ENCODE measurements around the gene GALNTL6.
A peak's percentile ranks its signal among the peaks of the same experiment; 100 is the strongest.
"Not testable (repeated sequence)": the region's sequence is repeated elsewhere in the genome, so short reads cannot be mapped to it uniquely, and the experiment has no call there.

The GALNTL6 gene

DNA sequence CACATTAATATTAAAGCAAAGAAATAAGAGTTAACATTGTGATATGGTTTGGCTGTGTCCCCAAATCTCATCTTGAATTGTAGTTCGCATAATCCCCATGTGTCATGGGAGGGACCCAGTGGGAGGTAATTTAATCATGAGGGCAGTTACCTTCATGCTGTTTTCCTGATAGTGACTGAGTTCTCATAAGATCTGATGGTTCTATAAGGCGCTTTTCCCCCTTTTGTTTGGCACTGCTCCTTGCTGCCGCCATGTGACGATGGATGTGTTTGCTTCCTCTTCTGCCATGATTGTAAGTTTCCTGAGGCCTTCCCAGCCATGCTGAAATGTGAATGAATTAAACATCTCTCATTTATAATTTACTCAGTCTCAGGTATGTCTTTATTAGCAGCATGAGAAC lies 1201.6 kb downstream of the GALNTL6 start:
- DNase-seq (ENCODE audit: low read depth in 2 of 2): no peak

DNA sequence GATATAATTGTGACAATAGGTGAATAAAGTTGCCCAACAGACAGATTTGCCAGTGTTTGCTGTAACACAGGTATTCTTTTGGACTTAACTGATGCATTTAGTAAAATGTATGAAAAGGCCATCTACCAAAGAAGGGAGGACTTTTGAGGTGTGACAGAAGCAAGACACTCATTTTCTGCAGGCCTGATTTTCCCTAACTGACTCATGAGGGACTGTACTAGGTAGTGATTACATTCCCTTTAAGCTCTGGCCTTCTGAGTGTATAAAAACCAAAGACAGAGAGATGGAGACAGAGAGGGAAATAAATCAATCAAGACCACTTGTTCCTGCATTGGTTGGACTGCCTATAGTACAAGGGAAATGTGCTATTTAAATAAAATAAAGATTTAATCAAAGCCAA lies 1204.6 kb downstream of the GALNTL6 start:
- no peak for DNase-seq (ENCODE audit: low read depth in 2 of 2)

DNA sequence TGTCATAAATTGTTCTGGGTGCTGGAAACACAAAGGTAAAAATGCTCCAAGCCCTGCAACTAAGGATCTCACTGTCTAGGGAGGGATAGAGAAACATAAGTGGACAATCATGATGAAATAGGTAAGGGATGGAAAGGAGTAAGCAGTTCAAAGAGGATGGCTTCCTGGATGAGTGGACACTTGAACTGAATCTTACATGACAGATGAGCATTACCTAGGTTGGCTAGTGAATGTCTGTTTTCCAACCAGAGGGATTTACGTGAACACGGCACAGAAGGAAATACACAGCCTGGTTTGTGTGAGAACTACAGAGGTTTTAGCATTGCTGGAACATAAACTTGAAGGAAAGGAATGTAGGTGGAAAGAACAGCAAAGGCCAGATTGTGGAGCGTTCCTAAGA lies 1205.2 kb downstream of the GALNTL6 start:
- no peak for DNase-seq (ENCODE audit: low read depth in 2 of 2)

DNA sequence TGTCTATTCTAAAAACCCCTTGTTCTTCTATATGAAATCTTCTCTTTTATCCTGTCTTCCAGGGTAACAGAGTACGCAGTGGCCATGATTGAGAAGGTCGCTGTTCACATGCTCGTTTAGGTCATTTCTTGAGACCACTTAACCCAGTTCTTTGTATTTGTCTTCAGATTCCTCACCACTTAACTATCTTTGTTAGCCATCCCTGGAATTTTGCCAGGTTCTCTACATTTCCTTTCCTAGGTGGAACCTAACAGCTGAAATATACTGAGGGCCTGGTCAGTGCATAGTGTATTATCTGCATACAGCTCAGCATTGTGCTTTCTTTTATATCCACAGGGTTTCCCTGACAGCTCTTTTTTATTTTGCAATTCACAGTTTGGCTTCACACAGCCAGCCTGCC lies 1206.5 kb downstream of the GALNTL6 start:
- no peak for DNase-seq (ENCODE audit: low read depth in 2 of 2)

DNA sequence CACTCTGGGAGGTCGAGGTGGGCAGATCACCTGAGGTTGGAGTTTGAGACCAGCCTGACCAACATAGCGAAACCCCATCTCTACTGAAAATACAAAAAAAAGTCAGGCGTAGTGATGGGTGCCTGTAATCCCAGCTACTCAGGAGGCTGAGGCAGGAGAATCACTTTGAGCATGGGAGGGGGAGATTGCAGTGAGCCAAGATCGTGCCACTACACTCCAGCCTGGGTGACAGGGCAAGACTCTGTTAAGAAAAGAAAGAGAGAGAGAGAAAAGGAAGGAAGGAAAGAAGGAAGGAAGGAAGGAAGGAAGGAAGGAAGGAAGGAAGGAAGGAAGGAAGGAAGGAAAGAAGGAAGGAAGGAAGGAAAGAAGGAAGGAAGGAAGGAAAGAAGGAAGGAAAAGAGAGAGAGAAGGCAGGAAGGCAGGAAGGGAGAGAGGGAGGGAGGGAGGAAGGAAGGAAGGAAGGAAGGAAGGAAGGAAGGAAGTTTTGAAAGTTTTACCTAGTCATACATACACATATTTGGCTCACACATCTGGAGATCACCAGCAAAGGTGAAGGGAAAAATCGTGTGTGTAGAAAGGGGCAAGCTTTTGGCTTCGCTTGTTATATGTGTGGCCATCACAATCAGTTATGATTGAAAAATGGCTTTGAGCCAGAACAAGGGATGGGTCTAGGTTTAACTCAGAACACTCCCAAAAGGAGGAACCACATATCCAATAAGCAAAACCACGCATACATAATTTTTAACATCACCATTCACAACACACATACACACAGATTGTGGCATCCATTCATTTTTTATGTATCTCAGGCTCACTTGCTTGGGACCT lies 1208.8 kb downstream of the GALNTL6 start:
- not testable (repeated sequence) for DNase-seq (ENCODE audit: low read depth in 2 of 2)

DNA sequence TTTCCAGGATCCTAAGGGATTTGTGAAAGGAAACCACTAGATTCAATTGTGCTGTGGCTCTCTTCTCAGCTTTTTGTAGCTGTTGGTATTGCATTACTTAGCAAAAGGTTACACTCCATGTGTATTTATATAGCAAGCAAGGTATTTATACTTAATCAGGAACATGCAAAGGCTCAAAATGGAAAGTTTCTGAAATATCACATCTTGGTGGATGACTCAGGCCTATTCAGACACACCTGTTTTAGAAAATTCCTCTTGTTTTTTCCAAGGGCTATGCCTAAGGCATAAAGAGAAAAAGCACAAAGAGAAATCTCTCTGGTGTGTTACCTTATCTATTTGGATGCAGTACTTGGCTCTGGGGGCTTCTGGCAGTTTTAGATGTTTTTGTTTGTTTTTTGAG lies 1211.0 kb downstream of the GALNTL6 start:
- no peak for DNase-seq (ENCODE audit: low read depth in 2 of 2)

DNA sequence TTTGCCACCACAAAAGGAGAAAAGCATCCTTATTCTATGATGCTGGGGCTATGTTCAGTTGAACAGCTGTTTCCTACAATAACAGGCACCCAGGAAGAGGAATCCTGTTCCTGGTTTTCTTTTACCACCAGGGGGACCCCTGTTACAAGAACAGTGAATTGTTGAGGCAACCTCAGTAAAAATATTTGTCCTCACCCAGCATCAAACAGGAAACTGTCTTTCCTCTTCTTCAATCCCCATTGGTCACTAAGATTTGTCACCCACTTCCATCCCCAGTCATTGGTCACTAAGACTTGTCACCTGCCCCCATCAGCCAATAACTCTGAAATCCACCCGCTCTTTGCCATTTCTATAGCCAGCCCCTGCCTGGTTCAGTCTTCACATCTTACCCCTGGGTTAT lies 1211.9 kb downstream of the GALNTL6 start:
- DNase-seq (ENCODE audit: low read depth in 2 of 2): peak; percentile 34 to 42

DNA sequence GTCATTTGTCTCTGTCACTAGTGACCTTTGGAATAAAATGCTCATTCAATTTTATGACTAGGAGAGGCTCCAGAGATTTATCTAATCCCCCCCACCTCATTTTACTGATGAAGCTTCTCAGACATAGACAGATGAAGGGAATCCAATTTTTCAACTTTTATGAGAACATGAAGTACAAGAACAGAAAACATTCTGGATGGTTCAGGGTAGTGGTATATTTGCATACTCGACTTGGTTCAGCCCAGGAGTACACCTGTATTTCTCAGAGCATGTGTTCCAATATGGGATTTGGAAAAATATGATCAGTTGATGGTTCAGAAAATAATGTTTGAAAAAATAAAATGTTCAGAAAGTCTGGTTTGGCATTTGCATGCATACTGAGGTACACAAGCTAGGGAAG lies 1224.0 kb downstream of the GALNTL6 start:
- no peak for DNase-seq (ENCODE audit: low read depth in 2 of 2)

DNA sequence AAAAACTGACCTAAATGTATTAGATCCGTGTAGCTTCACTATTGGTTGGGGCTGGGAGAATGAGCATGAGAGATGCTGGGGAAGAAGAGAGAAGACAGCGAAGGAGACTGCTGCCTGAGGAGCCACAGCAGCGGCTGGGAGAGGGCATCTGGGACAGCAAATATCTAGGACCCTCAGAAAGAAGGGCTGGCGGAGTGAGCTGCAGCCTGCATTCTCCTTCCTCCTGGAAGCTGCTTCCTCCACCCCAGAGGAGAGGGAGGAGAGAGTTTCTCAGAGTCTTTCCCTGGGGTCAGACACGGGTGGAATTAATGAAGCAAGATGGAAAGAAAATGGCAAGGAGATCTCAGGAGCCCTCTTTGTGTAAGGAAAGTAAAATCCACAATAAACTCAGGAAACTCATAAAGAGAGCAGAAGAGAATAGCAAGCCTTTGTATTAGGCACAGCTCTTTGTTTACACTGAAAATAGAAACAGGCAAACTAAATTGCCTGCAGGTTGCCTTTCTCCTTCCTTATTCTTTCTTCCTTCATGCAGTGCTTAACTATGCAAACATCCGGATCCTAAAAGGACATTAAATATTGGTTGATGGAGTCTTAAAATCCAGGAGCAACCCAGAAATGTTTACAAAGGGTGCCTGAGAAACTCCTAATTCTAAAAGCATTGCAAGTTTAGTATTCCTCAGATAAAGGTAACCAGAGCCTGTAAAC lies 1225.1 kb downstream of the GALNTL6 start:
- DNase-seq (ENCODE audit: low read depth in 2 of 2): no peak

DNA sequence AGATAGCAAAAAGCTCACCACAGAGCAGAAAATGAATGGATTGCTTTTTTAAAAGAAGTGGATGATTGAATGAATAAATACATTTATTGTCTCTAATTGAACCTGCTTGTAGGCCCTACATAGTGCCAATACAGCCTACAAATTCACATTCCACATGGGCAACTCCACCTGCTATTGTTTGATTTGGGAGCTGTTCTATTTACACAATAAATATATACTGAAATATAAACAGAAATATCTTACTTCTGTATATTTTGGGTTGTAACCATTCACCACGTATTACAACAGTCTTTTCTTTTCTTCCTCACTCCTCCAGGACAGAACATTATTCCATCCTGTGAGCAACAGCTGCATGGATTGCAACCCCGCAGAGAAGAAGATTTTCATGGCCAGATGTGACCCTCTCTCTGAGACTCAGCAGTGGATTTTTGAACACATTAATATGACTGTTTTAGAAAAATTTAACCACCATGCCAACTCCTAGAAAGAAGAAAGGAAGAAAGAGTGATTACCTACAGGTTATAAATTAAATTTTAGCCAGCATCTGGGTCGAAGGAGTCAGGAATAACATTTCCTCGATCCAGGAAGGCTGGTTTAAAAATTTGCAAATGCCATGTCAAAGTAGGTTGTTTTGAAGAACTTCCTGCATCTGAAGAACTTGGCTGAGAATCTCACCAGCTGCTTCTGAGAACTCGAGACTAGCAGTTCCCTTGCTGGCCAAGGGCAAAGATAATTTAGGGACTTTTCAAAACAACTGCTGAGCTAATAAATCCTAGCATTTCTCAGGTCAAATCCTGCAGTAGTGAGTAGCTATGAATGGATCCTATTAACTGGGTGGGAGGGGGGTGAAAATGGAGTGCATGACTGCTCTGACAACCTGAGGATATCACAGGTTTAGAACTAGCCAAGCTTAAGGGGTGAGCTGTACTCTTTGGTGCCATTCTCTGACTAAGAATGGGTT lies 1226.7 kb downstream of the GALNTL6 start:
- no peak for DNase-seq (ENCODE audit: low read depth in 2 of 2)

DNA sequence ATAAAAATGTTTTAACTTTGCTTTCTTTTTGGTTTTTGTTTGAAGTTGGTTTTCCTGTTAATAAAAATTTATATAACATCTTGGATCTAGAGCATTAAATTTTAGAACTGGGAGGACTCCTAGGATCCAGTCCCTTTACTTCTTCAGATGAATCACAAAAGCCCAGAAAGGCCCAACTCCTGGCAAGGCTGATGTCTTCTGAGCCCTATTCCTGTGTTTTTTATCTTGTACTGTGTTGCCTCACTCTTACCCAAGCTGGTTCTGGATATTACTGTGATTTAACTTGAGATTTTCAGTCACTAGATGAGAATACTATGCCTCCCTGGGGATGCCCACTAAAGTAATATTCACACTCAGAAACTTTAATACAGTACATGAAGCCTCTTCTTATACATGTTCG lies 1228.3 kb downstream of the GALNTL6 start:
- no peak for DNase-seq (ENCODE audit: low read depth in 2 of 2)

DNA sequence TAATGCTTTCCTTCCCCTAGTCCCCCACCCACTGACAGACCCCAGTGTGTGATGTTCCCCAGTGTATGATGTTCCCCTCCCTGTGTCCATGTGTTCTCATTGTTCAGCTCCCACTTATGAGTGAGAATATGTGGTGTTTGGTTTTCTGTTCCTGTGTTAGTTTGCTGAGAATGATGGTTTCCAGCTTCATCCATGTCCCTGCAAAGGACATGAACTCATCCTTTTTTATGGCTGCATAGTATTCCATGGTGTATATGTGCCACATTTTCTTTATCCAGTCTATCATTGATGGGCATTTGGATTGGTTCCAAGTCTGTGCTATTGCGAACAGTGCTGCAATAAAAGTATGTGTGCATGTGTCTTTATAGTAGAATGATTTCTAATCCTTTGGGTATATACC lies 1228.9 kb downstream of the GALNTL6 start:
- not testable (repeated sequence) for DNase-seq (ENCODE audit: low read depth in 2 of 2)

DNA sequence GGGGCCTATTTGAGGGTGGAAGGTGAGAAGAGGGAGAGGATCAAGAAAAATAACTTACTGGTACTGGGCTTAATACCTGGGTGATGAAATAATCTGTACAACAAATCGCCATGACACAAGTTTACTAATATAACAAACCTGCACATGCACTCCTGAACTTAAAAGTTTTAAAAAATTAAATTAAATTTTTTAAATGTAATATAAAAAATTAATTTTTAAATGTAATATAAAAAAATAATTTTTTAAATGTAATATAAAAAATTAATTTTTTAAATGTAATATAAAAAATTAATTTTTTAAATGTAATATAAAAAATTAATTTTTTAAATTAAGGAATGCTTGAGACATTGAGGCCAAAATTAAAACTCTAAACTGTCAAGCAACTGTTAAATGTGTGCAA lies 1231.1 kb downstream of the GALNTL6 start:
- DNase-seq (ENCODE audit: low read depth in 2 of 2): no peak

DNA sequence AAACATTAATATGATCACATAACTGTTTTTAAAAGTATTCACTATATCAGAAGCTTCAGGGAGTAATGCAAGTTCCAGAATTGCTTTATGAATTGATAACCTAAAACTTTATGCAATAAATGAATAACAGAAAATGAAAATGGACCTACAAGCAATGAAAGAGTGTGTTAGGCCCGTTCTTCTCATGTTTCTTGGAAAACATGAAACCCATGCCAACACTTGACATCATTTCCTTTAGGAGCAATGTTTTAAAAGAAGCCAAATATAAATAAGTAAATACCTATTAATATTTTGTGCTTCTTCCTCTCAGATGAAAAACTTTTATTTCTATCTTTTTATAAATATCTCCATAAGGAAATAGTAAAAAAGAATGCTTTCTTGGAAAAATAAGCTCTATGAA lies 1232.4 kb downstream of the GALNTL6 start:
- DNase-seq (ENCODE audit: low read depth in 2 of 2): no peak

DNA sequence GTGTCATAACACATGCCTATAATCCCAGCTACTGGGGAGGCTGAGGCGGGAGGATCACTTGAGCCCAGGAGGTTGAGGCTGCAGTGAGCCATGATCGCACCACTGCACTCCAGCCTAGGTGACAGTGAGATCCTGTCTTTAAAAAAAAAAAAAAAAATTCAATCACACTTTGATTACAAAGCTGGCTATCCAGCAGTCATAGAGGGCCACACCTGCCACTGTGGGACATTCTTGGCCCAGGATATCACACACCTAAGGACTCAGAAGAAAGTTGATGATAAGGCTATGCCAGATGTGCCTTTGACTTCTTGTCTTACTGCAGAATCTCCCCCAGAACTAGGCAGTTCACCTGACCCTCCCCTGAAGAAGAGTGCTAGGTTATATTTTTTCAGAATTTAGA lies 1232.9 kb downstream of the GALNTL6 start:
- DNase-seq (ENCODE audit: low read depth in 2 of 2): no peak

DNA sequence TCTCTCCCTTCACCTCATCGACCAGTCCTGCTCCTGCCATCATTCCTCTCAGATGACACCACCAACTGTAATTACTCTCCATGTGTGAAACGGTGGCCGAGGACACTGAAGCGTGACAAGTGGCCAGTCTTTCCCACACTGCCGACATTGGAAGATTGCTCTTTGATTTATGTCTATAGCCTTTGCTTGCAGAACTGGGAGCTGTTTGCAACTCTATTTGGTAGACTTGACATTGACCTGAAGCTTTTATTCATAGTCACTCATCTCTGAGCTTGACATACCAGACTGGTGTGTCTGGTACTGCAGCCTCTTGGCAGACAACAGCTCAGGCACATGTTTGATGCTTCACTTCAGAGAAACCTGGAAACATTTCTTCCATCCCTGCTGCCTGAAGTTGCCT lies 1233.6 kb downstream of the GALNTL6 start:
- no peak for DNase-seq (ENCODE audit: low read depth in 2 of 2)

DNA sequence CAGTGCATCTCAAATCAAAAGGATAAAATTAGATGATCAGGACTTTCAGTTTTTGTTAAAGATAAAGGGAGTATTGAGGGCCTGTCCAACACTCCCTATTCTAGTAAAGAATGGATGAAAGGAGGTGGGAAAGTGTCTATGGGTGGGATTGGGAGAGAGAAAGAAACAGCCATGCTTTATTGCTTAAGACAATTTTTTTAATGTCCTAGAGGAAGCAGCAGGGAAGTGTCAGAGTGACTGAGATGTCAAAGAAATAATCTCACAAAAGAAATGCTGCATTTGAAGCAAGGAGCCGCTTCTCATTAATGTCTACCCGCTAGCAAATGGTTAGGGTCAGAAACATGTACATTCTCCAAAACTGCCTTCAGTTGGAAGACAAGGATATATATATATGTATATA lies 1238.0 kb downstream of the GALNTL6 start:
- no peak for DNase-seq (ENCODE audit: low read depth in 2 of 2)

DNA sequence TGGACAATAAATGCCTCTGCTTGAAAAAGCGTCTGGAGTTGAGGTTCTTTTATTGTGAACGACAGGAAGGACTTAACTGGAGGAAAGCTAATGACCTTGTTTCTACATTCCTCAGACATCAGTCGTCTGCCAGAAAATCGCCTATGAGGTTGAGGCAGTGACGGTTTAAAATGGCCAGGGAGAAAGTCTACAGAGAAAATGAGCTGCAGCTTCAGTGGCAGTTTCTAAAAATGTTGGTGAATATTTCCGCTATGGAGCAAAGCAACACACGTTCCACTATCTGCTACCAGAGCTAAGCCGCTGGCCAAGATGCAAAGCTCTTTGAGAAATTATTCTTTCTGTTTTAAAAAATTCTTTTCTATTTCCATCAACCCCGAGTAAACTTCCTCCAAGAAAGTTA lies 1238.5 kb downstream of the GALNTL6 start:
- no peak for DNase-seq (ENCODE audit: low read depth in 2 of 2)

DNA sequence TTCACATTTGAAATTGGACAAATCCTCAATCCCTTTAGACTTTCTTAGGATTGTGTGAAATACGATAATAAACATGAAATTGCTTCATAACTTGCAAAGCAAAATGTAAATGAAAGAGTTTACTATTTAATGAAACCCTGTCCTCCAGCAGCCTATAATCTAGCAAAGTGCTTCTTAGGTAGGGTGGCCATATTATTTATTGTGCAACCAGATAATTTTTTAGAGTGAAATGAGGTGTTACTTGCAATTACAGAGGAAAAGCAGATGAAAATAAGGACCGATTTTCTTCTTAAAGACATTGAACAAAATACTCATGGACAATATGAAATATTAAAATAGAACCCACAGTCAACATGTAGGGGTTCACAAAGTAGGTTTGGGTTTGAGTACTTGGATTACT lies 1239.2 kb downstream of the GALNTL6 start:
- no peak for DNase-seq (ENCODE audit: low read depth in 2 of 2)

DNA sequence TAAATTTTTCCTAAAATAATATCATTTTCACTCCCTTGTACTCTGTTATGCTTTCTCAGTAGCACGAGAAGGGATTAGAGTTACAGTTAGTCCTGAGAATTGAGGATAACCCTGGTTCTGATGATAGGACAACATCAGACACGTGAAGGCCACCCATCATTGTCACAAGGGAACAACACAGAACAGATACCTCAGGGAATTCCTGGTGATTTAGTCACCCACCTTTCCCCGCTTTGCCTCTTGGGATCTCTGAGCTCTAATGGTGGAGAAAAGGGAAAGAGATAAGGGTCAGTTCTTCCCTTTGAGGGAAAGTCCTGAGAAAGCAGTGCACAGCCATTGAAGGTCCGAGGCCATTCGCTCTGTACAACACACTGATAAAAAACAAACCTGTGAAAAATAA lies 1243.1 kb downstream of the GALNTL6 start:
- no peak for DNase-seq (ENCODE audit: low read depth in 2 of 2)

DNA sequence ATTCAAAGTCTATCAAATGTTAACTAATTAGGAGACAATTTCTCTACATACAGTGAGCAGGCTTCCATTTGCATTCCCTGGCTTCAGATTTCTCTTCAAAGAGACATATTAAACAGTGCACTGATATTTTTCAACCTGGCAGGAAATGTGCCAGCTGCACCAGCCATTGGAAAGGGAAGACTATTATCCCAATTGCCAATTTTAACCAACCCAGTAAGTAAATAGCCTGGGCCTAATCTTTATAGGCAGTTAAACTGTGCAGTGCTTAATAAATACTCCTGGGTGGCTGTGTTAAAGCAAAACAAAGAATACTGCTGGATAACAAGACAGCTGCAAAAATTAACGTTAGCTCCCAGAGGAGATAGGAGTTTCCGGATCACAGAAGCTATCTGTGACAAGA lies 1243.5 kb downstream of the GALNTL6 start:
- no peak for DNase-seq (ENCODE audit: low read depth in 2 of 2)

DNA sequence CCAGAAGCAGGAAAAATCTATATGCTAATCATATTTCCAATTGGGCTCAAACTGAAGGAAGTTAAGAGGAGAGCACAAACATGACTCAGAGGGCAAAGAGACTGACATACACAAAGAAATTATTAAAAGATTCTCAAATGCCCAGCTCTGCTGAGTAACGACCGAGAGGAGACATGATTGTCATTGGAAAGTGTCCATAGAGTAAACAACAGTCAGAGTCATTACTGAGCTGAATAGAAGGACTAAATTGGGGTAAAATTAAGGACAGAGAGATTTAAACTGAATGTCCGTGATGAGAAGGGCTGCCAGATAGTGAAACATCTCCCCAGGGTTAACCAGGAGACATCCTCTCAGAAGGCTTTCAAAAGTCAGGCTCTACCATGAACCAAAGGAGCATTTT lies 1244.2 kb downstream of the GALNTL6 start:
- DNase-seq (ENCODE audit: low read depth in 2 of 2): no peak

Data from fibroblast of skin of left quadriceps (primary cell).